ENCODE measurements around the gene DRC3. TPM values are rescaled to one million over a fixed set of nuclear protein-coding genes. Genes with fewer than 3 reads are reported as not detected.

Gene DRC3, protein sequence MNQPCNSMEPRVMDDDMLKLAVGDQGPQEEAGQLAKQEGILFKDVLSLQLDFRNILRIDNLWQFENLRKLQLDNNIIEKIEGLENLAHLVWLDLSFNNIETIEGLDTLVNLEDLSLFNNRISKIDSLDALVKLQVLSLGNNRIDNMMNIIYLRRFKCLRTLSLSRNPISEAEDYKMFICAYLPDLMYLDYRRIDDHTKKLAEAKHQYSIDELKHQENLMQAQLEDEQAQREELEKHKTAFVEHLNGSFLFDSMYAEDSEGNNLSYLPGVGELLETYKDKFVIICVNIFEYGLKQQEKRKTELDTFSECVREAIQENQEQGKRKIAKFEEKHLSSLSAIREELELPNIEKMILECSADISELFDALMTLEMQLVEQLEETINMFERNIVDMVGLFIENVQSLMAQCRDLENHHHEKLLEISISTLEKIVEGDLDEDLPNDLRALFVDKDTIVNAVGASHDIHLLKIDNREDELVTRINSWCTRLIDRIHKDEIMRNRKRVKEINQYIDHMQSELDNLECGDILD
- total RNA-seq (3.6 TPM), polyA plus RNA-seq (1.6 TPM)

- under 1% methylated on average over 59 of the region's 59 CpGs for WGBS
- peak; percentile 100 for DNase-seq (ENCODE audit: extremely low spot score)
- no peaks in the 10 kb centered on the region for H3K36me3 ChIP-seq (ENCODE audit: insufficient read depth)
- H3K27ac ChIP-seq (ENCODE audit: low read depth) = peak within 1 kb of the TSS; percentile 75
- no peaks in the 10 kb centered on the region for H3K4me1 ChIP-seq (ENCODE audit: insufficient read depth)
- H3K4me3 ChIP-seq (ENCODE audit: low read depth, low read length) = peak within 1 kb of the TSS; percentile 89
Measured at GRCh38 chr17:17972126-17972951, at the start of gene DRC3, which contains the start of gene TOM1L2. Gene DRC3 (plus strand): TSS chr17:17972862. CDS start chr17:17977599, 4,737 bp downstream. Gene TOM1L2 (minus strand): TSS chr17:17972400. CDS start chr17:17972313, 87 bp downstream.

DNA sequence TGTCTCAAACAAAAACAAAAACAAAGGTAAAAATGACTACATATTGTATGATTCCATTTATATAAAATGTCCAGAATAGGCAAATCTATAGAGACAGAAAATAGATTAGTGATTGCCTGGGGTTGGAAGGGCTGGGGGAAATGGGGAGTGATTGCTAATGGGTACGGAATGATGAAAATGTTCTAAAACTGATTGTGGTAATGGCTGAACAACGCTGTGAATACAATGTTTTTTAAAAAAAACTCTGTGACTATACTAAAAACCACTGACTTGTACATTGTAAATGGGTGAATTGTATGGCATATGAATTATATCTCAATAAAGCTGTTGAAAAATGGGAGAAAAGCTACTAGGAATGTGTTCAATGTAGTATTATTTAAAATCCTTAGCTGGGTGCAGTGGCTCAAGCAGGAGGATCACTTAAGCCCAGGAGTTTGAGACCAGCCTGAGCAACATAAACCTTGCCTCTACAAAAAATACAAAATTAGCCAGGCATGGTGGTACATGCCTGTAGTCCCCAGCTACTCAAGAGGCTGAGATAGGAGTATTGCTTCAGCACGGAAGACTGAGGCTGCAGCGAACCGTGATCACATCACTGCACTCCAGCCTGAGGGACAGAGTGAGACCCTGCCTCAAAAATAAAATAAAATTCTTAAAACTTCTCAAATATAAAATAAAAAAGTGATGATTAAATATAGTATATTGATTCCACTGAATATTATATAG lies 48.4 kb upstream of the DRC3 start:
- no peak for DNase-seq (ENCODE audit: extremely low spot score)
- 95% methylated on average over 5 of the region's 5 CpGs for WGBS
- H3K36me3 ChIP-seq (ENCODE audit: insufficient read depth) = no peaks in the 10 kb centered on the region
- H3K27ac ChIP-seq (ENCODE audit: low read depth) = no peak overlapping the region
- no peak overlapping the region for H3K4me3 ChIP-seq (ENCODE audit: low read depth, low read length)
- peaks cover 2% of the 10 kb centered on the region for H3K4me1 ChIP-seq (ENCODE audit: insufficient read depth)

- H3K36me3 ChIP-seq (ENCODE audit: insufficient read depth) = no peaks in the 10 kb centered on the region
- no peak for DNase-seq (ENCODE audit: extremely low spot score)
- no peak overlapping the region for H3K4me3 ChIP-seq (ENCODE audit: low read depth, low read length)
- no peak overlapping the region for H3K27ac ChIP-seq (ENCODE audit: low read depth)
- H3K4me1 ChIP-seq (ENCODE audit: insufficient read depth) = peaks cover 2% of the 10 kb centered on the region
Measured at GRCh38 chr17:17924857-17925250, 47.8 kb upstream of the DRC3 start.

- H3K4me1 ChIP-seq (ENCODE audit: insufficient read depth) = peaks cover 2% of the 10 kb centered on the region
- H3K36me3 ChIP-seq (ENCODE audit: insufficient read depth) = no peaks in the 10 kb centered on the region
- no peak overlapping the region for H3K27ac ChIP-seq (ENCODE audit: low read depth)
- DNase-seq (ENCODE audit: extremely low spot score) = no peak
- WGBS = 83% methylated on average over 4 of the region's 4 CpGs
- H3K4me3 ChIP-seq (ENCODE audit: low read depth, low read length) = no peak overlapping the region
Measured at GRCh38 chr17:17926036-17926435, 46.6 kb upstream of the DRC3 start.

- DNase-seq (ENCODE audit: extremely low spot score) = no peak
- no peaks in the 10 kb centered on the region for H3K36me3 ChIP-seq (ENCODE audit: insufficient read depth)
- peaks cover 2% of the 10 kb centered on the region for H3K4me1 ChIP-seq (ENCODE audit: insufficient read depth)
- H3K27ac ChIP-seq (ENCODE audit: low read depth) = no peak overlapping the region
- no peak overlapping the region for H3K4me3 ChIP-seq (ENCODE audit: low read depth, low read length)
- 64% methylated on average over 5 of the region's 5 CpGs for WGBS
Measured at GRCh38 chr17:17926840-17927449, 45.7 kb upstream of the DRC3 start.

GRCh38 chr17:17928398-17929287 lies 44.0 kb upstream of the DRC3 start:
- Histone ChIP-seq H3K27ac (ENCODE audit: low read depth) (no peak overlapping the region), H3K4me1 (ENCODE audit: insufficient read depth) (no peaks in the 10 kb centered on the region), H3K36me3 (ENCODE audit: insufficient read depth) (no peaks in the 10 kb centered on the region), H3K4me3 (ENCODE audit: low read depth, low read length) (no peak overlapping the region)
- no peak for DNase-seq (ENCODE audit: extremely low spot score)
- WGBS = 75% methylated on average over 12 of the region's 12 CpGs

- H3K4me3 ChIP-seq (ENCODE audit: low read depth, low read length) = no peak overlapping the region
- DNase-seq (ENCODE audit: extremely low spot score) = no peak
- no peaks in the 10 kb centered on the region for H3K4me1 ChIP-seq (ENCODE audit: insufficient read depth)
- WGBS = 59% methylated on average over 2 of the region's 2 CpGs
- no peak overlapping the region for H3K27ac ChIP-seq (ENCODE audit: low read depth)
- no peaks in the 10 kb centered on the region for H3K36me3 ChIP-seq (ENCODE audit: insufficient read depth)
Measured at GRCh38 chr17:17929655-17930380, 42.8 kb upstream of the DRC3 start.

- no peak for DNase-seq (ENCODE audit: extremely low spot score)
- H3K4me1 ChIP-seq (ENCODE audit: insufficient read depth) = no peaks in the 10 kb centered on the region
- H3K27ac ChIP-seq (ENCODE audit: low read depth) = no peak overlapping the region
- H3K36me3 ChIP-seq (ENCODE audit: insufficient read depth) = no peaks in the 10 kb centered on the region
- H3K4me3 ChIP-seq (ENCODE audit: low read depth, low read length) = no peak overlapping the region
Measured at GRCh38 chr17:17930674-17931073, 42.0 kb upstream of the DRC3 start.

- DNase-seq (ENCODE audit: extremely low spot score) = no peak
- Histone ChIP-seq H3K4me3 (ENCODE audit: low read depth, low read length) (no peak overlapping the region), H3K4me1 (ENCODE audit: insufficient read depth) (no peaks in the 10 kb centered on the region), H3K36me3 (ENCODE audit: insufficient read depth) (no peaks in the 10 kb centered on the region), H3K27ac (ENCODE audit: low read depth) (no peak overlapping the region)
- 88% methylated on average over 2 of the region's 2 CpGs for whole genome bisulfite sequencing
Measured at GRCh38 chr17:17931159-17931558, 41.5 kb upstream of the DRC3 start.

GRCh38 chr17:17933775-17934174 lies 38.9 kb upstream of the DRC3 start:
- H3K4me1 ChIP-seq (ENCODE audit: insufficient read depth) = no peaks in the 10 kb centered on the region
- H3K36me3 ChIP-seq (ENCODE audit: insufficient read depth) = no peaks in the 10 kb centered on the region

DNA sequence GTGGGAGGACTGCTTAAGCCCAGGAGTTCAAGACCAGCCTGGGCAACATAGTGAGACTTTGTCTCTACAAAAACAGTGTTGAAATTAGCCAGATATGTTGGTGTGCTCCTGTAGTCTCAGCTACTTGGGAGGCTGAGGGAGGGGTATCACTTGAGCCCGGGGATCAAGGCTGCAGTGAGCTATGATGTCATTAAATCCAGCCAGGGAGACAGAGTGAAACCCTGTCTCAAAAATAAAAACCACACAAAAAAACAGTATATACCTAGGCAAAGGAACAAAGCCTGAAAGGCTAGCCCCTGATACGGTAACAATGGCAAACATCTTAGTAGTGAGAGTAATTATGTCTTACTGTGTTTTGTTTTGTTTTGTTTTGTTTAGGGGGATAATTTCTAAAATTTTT lies 38.4 kb upstream of the DRC3 start:
- DNase-seq (ENCODE audit: extremely low spot score) = no peak
- Histone ChIP-seq H3K27ac (ENCODE audit: low read depth) (no peak overlapping the region), H3K36me3 (ENCODE audit: insufficient read depth) (no peaks in the 10 kb centered on the region), H3K4me3 (ENCODE audit: low read depth, low read length) (no peak overlapping the region), H3K4me1 (ENCODE audit: insufficient read depth) (no peaks in the 10 kb centered on the region)
- WGBS = 83% methylated on average over 2 of the region's 2 CpGs

More at GRCh38 chr17:17933775-17934174, 38.9 kb upstream of the DRC3 start:
- Histone ChIP-seq H3K4me3 (ENCODE audit: low read depth, low read length) (no peak overlapping the region), H3K27ac (ENCODE audit: low read depth) (no peak overlapping the region)
- no peak for DNase-seq (ENCODE audit: extremely low spot score)

- H3K4me1 ChIP-seq (ENCODE audit: insufficient read depth) = no peaks in the 10 kb centered on the region
- no peaks in the 10 kb centered on the region for H3K36me3 ChIP-seq (ENCODE audit: insufficient read depth)
- no peak overlapping the region for H3K27ac ChIP-seq (ENCODE audit: low read depth)
- no peak overlapping the region for H3K4me3 ChIP-seq (ENCODE audit: low read depth, low read length)
- DNase-seq (ENCODE audit: extremely low spot score) = no peak
- 82% methylated on average over 3 of the region's 3 CpGs for WGBS
Measured at GRCh38 chr17:17934806-17935205, 37.9 kb upstream of the DRC3 start.

Data from urinary bladder (tissue), 4 donors.